VCaP (cell line): ENCODE results near the gene SLC35A4.

Experiments used
- H3K27ac ChIP-seq: fragments of 450-650 bp; 2 replicates; pipeline ENCODE4 v1.5.1; 2017
- CTCF ChIP-seq: fragments of 450-650 bp; conservative IDR thresholded peaks from 2 replicates; pipeline ENCODE4 v1.5.1; 2017; ENCODE audit warnings: mild to moderate bottlenecking, moderate library complexity

SLC35A4 gene

DNA sequence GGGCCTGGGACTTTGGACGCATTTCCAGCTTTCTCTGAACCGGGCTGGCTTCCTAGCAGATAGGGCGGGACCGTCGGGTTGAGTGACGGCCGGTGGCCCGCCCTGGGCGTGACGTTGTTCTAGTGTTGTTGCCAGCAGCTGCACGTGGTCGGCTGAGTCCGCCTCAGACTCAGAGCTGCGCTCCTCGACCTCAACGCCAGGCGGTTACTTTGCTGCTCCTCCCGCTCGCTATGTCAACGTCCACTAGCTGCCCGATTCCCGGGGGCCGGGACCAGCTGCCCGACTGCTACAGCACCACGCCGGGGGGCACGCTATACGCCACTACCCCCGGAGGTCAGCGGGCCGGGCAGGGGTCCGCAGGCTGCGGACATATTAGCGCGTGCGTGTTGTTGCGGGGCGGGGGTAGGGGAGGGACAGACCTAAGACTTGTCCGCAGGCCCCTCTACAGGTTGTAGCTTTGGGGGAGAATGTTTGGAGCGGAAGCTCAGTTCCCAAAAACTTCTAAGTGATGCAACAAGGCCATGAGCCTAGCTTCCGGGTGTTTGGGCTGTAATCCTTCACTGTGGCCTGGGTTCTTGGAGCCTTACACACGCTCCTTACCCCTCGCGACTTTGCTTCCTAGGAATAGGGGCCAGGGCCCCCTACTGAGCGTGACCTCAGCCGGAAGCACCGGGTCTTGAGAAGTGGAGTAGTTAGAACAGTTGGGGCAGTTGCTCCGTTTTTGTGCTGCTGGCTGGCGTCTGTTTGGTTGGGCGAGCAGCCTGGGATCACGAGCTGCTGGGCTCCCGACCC is 16.9 kb upstream of the SLC35A4 start, which contains the start of gene EIF4EBP3:
EIF4EBP3 (plus strand) TSS at position 155 of the 792 bp plus-strand sequence; CDS start at position 231, 76 bp downstream.
- H3K27ac ChIP-seq: peak within 1 kb of the TSS; percentile 84
- TF ChIP-seq CTCF: peak; percentile 56

GRCh38 chr5:140548300-140548688 is 16.3 kb upstream of the SLC35A4 start:
- peak overlapping the region; percentile 84 for H3K27ac ChIP-seq
- no peak for TF ChIP-seq CTCF

GRCh38 chr5:140548791-140549190 is 15.8 kb upstream of the SLC35A4 start:
- peak overlapping the region; percentile 84 for H3K27ac ChIP-seq
- no peak for TF ChIP-seq CTCF

DNA sequence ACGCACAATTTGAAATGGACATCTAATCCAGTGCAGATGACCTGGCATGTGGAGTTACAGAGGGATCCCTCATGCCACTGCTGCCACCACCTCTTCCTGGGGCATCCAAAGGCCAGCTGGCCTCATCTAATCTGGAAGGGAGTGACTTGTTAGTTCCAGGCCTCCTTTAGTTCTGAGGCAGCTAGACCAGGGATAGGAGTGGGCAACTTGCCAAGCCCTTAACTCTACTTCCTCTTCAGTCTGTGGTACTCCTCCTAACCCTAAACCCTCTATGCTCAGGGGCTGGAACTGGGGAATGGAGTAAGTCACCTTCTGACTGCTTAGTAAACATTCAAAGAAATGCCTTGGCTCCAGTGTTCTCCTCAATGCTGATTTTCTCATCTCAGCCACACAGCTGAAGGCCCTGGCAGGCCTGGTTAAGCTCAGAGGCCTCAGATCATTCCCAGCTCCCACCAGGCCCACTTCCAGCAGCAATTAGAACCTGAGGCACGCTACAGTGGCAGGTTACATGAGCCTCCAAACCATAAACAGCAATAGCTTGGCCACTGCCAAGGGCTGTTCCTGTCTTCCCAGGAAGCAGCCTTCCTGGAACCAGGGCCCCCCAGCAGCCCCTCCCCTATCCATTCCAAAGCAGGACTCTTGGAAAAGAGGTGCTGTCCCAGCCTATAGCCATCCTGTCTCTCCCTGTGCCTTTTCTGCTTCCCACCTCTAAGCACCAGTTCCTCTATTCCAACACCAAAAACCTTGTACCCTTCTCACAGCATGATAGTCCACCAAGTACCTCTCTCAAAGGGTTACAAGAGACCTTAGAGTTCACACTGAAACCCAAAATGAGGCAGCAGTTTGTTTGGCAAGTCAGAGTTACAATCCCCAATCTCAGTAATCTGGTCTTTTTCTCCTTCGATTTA is 15.1 kb upstream of the SLC35A4 start:
- H3K27ac ChIP-seq: peak overlapping the region; percentile 84; the same call in 1 of the 2 replicates

DNA sequence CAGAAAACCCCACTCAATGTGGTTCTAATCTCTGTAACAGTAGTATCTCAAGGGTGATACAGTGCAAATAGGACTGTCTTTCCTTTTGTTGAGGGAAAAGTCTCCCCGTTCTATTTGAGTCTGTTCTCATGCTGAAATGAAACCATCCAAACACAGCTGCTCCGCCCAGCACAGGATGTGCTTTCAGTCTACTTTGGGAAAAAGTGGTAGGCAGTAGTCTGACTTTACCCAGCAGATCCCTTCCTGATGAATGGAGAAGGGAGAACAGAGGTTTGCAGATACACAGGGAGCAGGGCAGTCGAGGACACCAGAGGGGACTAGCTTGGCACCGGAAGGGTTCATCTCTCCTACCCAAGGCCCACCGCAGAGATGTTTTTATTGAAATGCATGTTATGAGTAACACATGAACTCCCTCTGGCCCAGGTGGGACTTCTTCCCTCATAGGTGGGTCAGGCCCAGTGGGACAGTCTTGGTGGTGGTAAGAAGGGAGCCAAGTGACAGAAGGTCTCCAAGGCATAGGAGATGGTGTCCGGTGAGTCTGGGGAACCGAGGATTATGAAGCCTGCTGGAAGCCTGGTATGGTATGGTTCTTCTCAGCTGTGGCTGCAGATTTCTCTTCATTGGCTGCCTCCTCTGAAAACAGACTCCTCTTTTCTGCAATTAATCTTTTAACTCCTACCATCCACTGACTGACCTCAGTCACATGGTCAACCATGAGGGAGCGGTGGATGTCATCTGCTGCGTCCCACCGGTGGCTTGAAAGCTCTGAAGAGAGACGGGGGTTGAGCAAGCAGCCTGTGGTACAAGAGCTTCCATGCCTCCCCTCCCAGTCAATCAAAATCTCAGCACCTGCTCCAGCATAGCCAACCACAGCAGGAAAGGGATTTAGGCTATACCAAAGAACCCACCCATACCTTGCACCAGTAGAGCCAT is 14.2 kb upstream of the SLC35A4 start:
- TF ChIP-seq CTCF: no peak
- no peak overlapping the region; the same call in 1 of the 2 replicates for H3K27ac ChIP-seq

More for the DNA sequence above, 15.1 kb upstream of the SLC35A4 start:
- no peak for TF ChIP-seq CTCF

GRCh38 chr5:140551872-140552271 is 12.8 kb upstream of the SLC35A4 start:
- H3K27ac ChIP-seq: no peak overlapping the region
- no peak for TF ChIP-seq CTCF
